ENCODE measurements around the gene PPAT.
"Not testable (repeated sequence)": the region's sequence is repeated elsewhere in the genome, so short reads cannot be mapped to it uniquely, and the experiment has no call there.

PPAT gene

GRCh38 chr4:56386091-56386490, 49.3 kb downstream of the PPAT start:
- no peak for DNase-seq (ENCODE audit: low read depth, low spot score)

DNA sequence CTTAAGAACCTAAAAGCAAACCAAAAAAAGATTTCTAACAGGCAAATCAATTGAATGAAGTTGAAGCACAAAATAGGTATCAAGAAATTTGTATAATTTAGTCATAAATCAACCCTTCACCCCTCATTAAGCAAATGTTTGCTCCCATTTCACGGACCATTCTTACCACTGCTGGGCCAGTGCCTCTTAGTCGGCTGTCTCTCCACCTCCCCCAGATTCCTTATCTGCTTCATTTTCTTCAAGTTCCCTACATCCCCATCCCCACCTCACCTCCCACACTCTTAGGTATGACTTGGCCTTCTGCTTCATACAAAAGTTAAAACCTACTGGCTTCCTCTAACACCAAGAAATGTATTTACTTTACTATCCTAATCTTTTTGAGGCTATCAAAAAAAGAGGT, 60.0 kb downstream of the PPAT start:
- no peak for DNase-seq (ENCODE audit: low read depth, low spot score)

- DNase-seq (ENCODE audit: low read depth, low spot score), result no peak
Measured at GRCh38 chr4:56374956-56375355, 60.5 kb downstream of the PPAT start.

DNA sequence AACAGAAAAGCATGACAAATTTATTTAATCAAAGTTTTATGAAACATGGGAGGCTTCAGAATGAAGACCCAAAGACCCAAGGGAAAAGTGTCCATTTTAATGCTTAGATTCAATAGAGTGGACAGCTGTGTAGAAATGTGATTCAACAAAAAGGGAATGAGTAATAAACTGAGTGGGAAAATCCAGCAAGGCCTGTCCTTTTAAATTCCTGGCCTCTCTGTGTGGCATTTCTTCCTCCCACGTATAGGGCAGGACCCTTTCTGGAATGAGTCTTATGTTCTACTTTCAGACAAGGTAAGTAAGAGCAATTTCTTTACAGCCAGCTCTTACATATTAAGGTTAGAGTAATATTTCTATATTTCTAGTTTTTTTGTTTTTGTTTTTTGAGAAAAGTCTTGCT, 62.6 kb downstream of the PPAT start:
- no peak for DNase-seq (ENCODE audit: low read depth, low spot score)

GRCh38 chr4:56371426-56372220, 63.8 kb downstream of the PPAT start:
- DNase-seq (ENCODE audit: low read depth, low spot score), result no peak

GRCh38 chr4:56370377-56370776, 65.0 kb downstream of the PPAT start:
- DNase-seq (ENCODE audit: low read depth, low spot score), result no peak

GRCh38 chr4:56362981-56363380, 72.4 kb downstream of the PPAT start:
- not testable (repeated sequence) for DNase-seq (ENCODE audit: low read depth, low spot score)

- no peak for DNase-seq (ENCODE audit: low read depth, low spot score)
Measured at GRCh38 chr4:56360071-56360470, 75.3 kb downstream of the PPAT start.

- DNase-seq (ENCODE audit: low read depth, low spot score), result no peak
Measured at GRCh38 chr4:56356650-56357049, 78.8 kb downstream of the PPAT start.

DNA sequence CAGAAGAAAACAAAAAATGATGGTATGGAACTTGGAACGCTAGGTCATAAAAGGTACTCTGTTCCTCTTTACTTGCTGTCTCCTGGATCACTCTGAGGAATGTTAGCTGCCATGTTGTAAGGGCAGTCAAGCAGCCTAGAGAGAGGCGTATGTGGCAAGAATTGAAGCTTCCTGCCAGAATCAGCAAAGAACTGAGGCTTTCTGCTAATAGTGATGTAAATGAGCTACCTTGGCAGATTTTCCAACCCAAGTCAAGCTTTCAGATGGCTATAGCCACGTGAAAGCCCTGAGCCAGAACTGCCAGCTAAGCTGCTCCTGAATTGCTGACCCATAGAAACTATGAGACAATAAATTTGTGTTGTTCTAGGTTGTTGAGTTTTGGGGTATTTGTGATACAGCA, 86.8 kb downstream of the PPAT start:
- no peak for DNase-seq (ENCODE audit: low read depth, low spot score)

DNA sequence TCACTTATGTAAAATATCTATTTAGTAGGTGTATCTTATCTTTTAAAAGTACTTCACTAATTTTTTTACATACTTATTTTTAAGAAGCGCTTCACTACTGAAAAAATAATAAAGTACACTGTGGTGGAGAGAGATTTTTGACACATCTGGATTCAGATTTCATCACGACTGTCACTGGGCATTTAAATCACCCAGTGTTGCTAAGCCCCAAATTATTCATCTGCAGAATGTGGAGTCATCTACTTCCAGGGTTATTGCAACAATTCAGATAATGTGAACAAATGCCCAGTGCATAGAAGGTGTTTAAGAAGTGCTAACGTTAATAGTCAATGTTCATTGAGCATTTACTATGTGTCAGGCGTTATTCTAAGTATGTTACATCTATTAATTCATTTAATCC, 90.0 kb downstream of the PPAT start:
- DNase-seq (ENCODE audit: low read depth, low spot score), result no peak

Data from brain pericyte (primary cell).